Measurements from ENCODE around the gene FNDC3A. TPM values are rescaled to one million over a fixed set of nuclear protein-coding genes. Genes with fewer than 3 reads are reported as not detected.

Gene FNDC3A
- total RNA-seq, 1 donor from 2014 or later: 69.3 TPM

GRCh38 chr13:49071341-49071937 lies 95.7 kb downstream of the FNDC3A start:
- Mint-ChIP-seq H3K36me3 (peaks cover 9% of the 10 kb centered on the region), H3K4me1 (no peaks in the 10 kb centered on the region)
- H3K4me2 ChIP-seq: no peak overlapping the region

DNA sequence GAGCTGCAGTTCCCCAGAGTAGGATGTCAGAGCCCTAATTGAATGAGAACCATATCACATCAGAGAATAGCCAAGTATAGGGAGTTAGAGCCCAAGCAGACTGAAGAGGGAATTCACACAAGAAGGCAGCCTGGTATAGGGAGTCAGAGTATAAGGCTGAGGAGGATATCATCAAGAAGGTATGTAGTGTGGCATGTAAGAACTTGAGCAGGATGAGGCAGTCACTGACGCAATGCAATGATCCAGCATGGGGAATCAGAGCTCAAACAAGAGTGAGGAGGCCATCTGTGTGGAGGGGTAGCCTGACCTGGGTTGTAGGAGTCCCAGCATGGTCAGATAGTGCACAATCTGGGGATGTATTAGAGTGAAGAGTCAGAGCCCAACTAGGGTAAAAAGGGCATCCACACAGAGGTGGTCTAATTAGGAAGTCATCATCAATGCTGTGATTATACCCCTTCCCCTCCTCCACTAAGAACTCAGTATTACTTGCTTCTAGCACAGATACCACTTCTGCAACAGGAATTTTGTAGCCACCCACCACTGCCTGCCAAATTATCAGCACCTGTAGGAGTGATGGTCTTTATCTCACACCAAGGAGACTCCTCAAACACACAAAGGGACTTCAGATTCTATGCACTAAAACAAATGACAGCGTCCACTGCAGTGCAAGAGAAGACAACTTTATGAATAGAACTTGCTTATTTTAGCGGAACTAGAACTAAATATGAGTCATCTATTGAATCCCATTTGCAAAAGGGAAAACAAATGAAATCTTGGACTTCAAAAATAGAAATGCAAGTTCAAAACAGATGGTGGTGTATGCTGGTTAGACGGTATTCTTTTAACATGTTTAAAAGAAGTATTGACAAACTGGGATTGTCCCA lies 107.2 kb downstream of the FNDC3A start:
- no peaks in the 10 kb centered on the region for H3K79me2 ChIP-seq (ENCODE audit: low read depth)
- H3K9ac ChIP-seq: no peak overlapping the region
- H3K36me3 Mint-ChIP-seq: peaks cover 2% of the 10 kb centered on the region
- no peaks in the 10 kb centered on the region for H3K4me1 Mint-ChIP-seq
- no peak for DNase-seq (ENCODE audit: low spot score)
- no peaks in the 10 kb centered on the region for H3K27me3 ChIP-seq
- H3K27ac Mint-ChIP-seq: no peak overlapping the region
- H3K4me3 Mint-ChIP-seq: no peak overlapping the region
- no peaks in the 10 kb centered on the region for H3K36me3 ChIP-seq
- H3K27me3 Mint-ChIP-seq (ENCODE audit: insufficient read depth, low read depth): no peaks in the 10 kb centered on the region
- H3K4me2 ChIP-seq: no peak overlapping the region
- no peak overlapping the region for H2AFZ ChIP-seq (replicated peaks)
- no peak overlapping the region for H3K4me3 ChIP-seq
- TF ChIP-seq EZH2phosphoT487 (IDR thresholded peaks at IDR 0.05) (no peak), EZH2 (IDR thresholded peaks at IDR 0.05) (no peak), CTCF (IDR thresholded peaks at IDR 0.05) (no peak)
- H3K9me3 Mint-ChIP-seq: no peaks in the 10 kb centered on the region
- no peak overlapping the region for H3K27ac ChIP-seq
- no peaks in the 10 kb centered on the region for H4K20me1 ChIP-seq (ENCODE audit: low read depth)
- no peaks in the 10 kb centered on the region for H3F3A ChIP-seq (ENCODE audit: low read depth)
- H3K4me1 ChIP-seq: no peaks in the 10 kb centered on the region
- no peaks in the 10 kb centered on the region for H3K9me3 ChIP-seq (ENCODE audit: low read depth)

More at GRCh38 chr13:49071341-49071937, 95.7 kb downstream of the FNDC3A start:
- H3K27me3 ChIP-seq: no peaks in the 10 kb centered on the region
- TF ChIP-seq EZH2 (IDR thresholded peaks at IDR 0.05) (no peak), EZH2phosphoT487 (IDR thresholded peaks at IDR 0.05) (no peak), CTCF (IDR thresholded peaks at IDR 0.05) (no peak)
- H3K79me2 ChIP-seq (ENCODE audit: low read depth): no peaks in the 10 kb centered on the region
- no peak overlapping the region for H3K9ac ChIP-seq
- no peak overlapping the region for H3K4me3 ChIP-seq
- no peak overlapping the region for H2AFZ ChIP-seq (replicated peaks)
- H3K4me1 ChIP-seq: no peaks in the 10 kb centered on the region
- H3F3A ChIP-seq (ENCODE audit: low read depth): no peaks in the 10 kb centered on the region
- no peak for DNase-seq (ENCODE audit: low spot score)
- no peak overlapping the region for H3K27ac ChIP-seq
- Mint-ChIP-seq H3K27ac (no peak overlapping the region), H3K4me3 (no peak overlapping the region), H3K27me3 (ENCODE audit: insufficient read depth, low read depth) (no peaks in the 10 kb centered on the region), H3K9me3 (no peaks in the 10 kb centered on the region)
- H3K36me3 ChIP-seq: no peaks in the 10 kb centered on the region
- H3K9me3 ChIP-seq (ENCODE audit: low read depth): no peaks in the 10 kb centered on the region
- no peaks in the 10 kb centered on the region for H4K20me1 ChIP-seq (ENCODE audit: low read depth)

DNA sequence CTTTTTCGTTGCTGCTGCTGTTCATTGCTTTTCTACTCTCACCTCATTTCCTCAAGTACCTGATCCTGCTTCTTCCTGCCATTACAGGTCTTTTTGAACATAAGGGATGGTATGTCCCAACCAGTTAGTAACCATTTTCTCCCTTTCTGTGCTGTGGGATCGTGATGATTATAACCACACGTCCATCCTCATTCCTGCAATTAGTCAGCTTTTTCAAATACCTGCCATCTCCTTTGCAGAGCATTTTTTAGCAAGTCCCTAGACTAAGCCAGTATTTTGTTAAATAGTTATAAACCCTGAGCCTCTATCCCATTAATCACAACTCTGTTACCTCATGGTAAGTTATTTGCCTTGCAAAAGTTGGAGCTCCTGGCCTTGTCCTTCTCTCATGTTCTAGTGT lies 109.2 kb downstream of the FNDC3A start:
- Histone ChIP-seq H3K4me1 (no peaks in the 10 kb centered on the region), H3K4me3 (no peak overlapping the region), H3K27ac (no peak overlapping the region), H2AFZ (replicated peaks) (no peak overlapping the region), H3F3A (ENCODE audit: low read depth) (no peaks in the 10 kb centered on the region), H3K79me2 (ENCODE audit: low read depth) (no peaks in the 10 kb centered on the region), H3K4me2 (no peak overlapping the region), H3K9ac (no peak overlapping the region), H3K36me3 (no peaks in the 10 kb centered on the region), H4K20me1 (ENCODE audit: low read depth) (no peaks in the 10 kb centered on the region), H3K9me3 (ENCODE audit: low read depth) (no peaks in the 10 kb centered on the region), H3K27me3 (no peaks in the 10 kb centered on the region)
- Mint-ChIP-seq H3K27me3 (ENCODE audit: insufficient read depth, low read depth) (no peaks in the 10 kb centered on the region), H3K36me3 (peaks cover 4% of the 10 kb centered on the region), H3K9me3 (no peaks in the 10 kb centered on the region), H3K4me1 (no peaks in the 10 kb centered on the region), H3K27ac (no peak overlapping the region), H3K4me3 (no peak overlapping the region)
- TF ChIP-seq CTCF (IDR thresholded peaks at IDR 0.05) (no peak), EZH2 (IDR thresholded peaks at IDR 0.05) (no peak), EZH2phosphoT487 (IDR thresholded peaks at IDR 0.05) (no peak)
- DNase-seq (ENCODE audit: low spot score): no peak

All from neural progenitor cell (in vitro differentiated cells).